ENCODE results near the gene AMPH. TPM values are rescaled to one million over a fixed set of nuclear protein-coding genes. Genes with fewer than 3 reads are reported as not detected.

Gene AMPH
- total and polyA plus RNA-seq, 8 donors, result 0.22 to 6.8 (median 1.3) TPM

- Histone ChIP-seq H3K36me3 (no peaks in the 10 kb centered on the region), H3K4me1 (no peaks in the 10 kb centered on the region), H3K27me3 (no peaks in the 10 kb centered on the region), H3K27ac (no peak overlapping the region), H3K4me3 (no peak overlapping the region), H3K9me3 (no peaks in the 10 kb centered on the region)
- ATAC-seq, result no peak
- WGBS, 2 donors, result 34 to 57% methylated on average over 2 of the region's 2 CpGs
- FAIRE-seq, result no peak
- TF ChIP-seq CTCF (IDR thresholded peaks at IDR 0.05), result no peak
- intact Hi-C loops (cut with DNase I), result no loop called here
- DNase-seq, result no peak
Measured at GRCh38 chr7:38448054-38448453, 183.1 kb downstream of the AMPH start.

- no peak overlapping the region for H3K27ac ChIP-seq
- FAIRE-seq (no peak), DNase-seq (no peak), ATAC-seq (no peak)
- no peaks in the 10 kb centered on the region for H3K36me3 ChIP-seq
- no peaks in the 10 kb centered on the region for H3K9me3 ChIP-seq
- no peak for TF ChIP-seq CTCF (IDR thresholded peaks at IDR 0.05)
- no peak overlapping the region for H3K4me3 ChIP-seq
- no peaks in the 10 kb centered on the region for H3K27me3 ChIP-seq
- H3K4me1 ChIP-seq, result no peaks in the 10 kb centered on the region
- intact Hi-C loops (cut with DNase I), result no loop called here
Measured at GRCh38 chr7:38438970-38439369, 192.2 kb downstream of the AMPH start.

GRCh38 chr7:38432671-38433070, 198.5 kb downstream of the AMPH start:
- ATAC-seq (no peak), DNase-seq (no peak), FAIRE-seq (no peak)
- Histone ChIP-seq H3K9me3 (no peaks in the 10 kb centered on the region), H3K27ac (no peak overlapping the region), H3K4me1 (no peaks in the 10 kb centered on the region), H3K4me3 (no peak overlapping the region), H3K27me3 (no peaks in the 10 kb centered on the region), H3K36me3 (no peaks in the 10 kb centered on the region)
- intact Hi-C loops (cut with DNase I), result no loop called here
- no peak for TF ChIP-seq CTCF (IDR thresholded peaks at IDR 0.05)
- 52 to 70% methylated on average over 3 of the region's 3 CpGs for WGBS, 2 donors

GRCh38 chr7:38432080-38432479, 199.1 kb downstream of the AMPH start:
- FAIRE-seq, result no peak
- 65 to 76% methylated on average over 1 of the region's 1 CpG for WGBS, 2 donors
- no peaks in the 10 kb centered on the region for H3K36me3 ChIP-seq
- intact Hi-C loops (cut with DNase I), result no loop called here
- no peaks in the 10 kb centered on the region for H3K4me1 ChIP-seq
- no peak overlapping the region for H3K4me3 ChIP-seq
- no peak for TF ChIP-seq CTCF (IDR thresholded peaks at IDR 0.05)
- no peak for ATAC-seq
- no peaks in the 10 kb centered on the region for H3K27me3 ChIP-seq
- no peak overlapping the region for H3K27ac ChIP-seq
- no peak for DNase-seq
- no peaks in the 10 kb centered on the region for H3K9me3 ChIP-seq

GRCh38 chr7:38429057-38429456, 202.1 kb downstream of the AMPH start:
- DNase-seq (peak in 1 of 6 donors; percentile 30), FAIRE-seq (no peak), ATAC-seq (no peak)
- H3K27me3 ChIP-seq, result no peaks in the 10 kb centered on the region
- intact Hi-C loops (cut with DNase I), result no loop called here
- 75 to 86% methylated on average over 7 of the region's 7 CpGs for WGBS, 2 donors
- H3K9me3 ChIP-seq, result no peaks in the 10 kb centered on the region
- H3K36me3 ChIP-seq, result no peaks in the 10 kb centered on the region
- H3K4me3 ChIP-seq, result no peak overlapping the region
- no peaks in the 10 kb centered on the region for H3K4me1 ChIP-seq
- TF ChIP-seq CTCF (IDR thresholded peaks at IDR 0.05), result no peak
- H3K27ac ChIP-seq, result no peak overlapping the region
